GM18517 (cell line): Measurements from ENCODE around the gene PCBP4.
A peak's percentile ranks its signal among the peaks of the same experiment; 100 is the strongest.

Source experiments
- ATAC-seq: cut with Tn5 transposase; IDR thresholded peaks from one replicate; pipeline ENCODE4 v1.9.1; 2021; ENCODE audit warnings: mild to moderate bottlenecking, moderate library complexity; ENCODE audit not compliant: unreplicated experiment

PCBP4 gene

DNA sequence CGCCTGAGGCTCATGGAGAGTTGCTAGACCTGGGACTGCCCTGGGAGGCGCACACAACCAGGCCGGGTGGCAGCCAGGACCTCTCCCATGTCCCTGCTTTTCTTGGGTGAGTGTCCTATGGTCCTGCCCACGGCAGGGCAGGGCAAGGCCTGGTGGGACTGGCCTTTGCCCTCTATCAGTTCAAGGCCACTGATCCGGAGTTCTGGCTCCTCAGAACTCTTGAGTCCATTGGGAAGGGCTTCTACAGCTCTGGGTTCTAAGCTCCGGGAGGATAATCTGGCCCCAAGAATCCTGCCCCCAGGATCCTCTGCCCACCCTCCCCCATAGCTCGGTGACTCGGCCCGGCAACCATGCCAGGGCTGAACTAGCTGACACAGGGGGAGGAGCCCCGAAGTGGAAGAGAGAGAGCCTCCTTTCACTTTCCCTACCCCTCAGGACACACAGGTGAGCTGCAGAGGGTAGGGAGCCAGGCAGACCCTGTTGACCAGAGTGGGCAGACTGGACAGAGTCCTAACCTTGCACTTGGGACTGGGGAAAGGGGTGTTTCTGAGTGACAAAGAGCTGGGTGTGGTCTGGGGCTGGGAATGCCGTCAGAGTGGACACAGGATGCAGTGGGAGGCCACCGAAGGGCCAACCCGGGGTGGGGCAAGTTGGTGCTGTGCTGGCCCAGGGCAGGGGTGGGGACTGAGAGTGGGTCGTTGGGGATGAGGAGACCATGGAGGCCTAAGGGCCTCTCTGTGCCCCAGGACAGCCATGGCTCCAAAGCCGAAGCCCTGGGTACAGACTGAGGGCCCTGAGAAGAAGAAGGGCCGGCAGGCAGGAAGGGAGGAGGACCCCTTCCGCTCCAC lies 24.4 kb downstream of the PCBP4 start:
- ATAC-seq, result no peak

DNA sequence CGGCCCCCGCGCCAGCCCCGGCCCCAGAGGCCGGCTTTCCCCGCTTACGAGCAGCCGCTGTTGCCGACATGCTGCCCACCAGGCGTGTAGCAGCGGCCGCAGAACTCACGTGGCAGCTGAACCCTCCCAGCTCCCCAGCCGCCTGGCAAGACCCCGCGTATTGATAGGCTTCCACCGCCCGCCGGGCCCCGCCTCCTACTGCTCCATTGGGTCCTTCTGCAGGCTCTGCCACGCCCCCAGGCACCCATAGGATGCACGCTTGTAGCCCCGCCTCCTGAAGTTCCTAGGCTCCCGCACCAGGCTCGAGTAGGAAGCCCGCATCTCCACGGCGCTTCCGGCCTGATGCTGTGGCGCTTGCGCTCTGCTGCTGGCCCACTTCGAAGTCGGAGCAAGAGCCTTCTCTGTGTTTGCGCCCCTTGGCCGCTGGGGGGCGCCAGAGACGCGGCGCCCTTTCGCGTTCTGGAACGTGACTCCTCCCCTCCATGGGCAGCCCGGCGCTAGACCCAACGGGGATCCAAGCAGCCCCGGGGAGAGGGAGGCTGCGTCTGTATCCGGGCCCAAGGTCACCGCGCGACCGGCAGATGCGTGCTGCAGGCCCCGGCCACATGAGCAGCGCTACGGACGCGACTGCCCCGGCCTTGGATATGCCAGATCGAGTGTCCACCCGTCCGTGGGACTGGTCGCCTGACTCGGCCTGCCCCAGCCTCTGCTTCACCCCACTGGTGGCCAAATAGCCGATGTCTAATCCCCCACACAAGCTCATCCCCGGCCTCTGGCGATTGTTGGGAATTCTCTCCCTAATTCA lies 25.3 kb downstream of the PCBP4 start, which contains the start of the genes PARP3 and RRP9:
Gene PARP3, plus strand, starts transcription at position 566 of the 805 bp plus-strand sequence. CDS start 993 bp downstream, outside the sequence.
Gene RRP9, minus strand, starts transcription at position 107 of the 805 bp plus-strand sequence. Its CDS starts 37 bp downstream, at position 70.
- peak; percentile 90 for ATAC-seq

DNA sequence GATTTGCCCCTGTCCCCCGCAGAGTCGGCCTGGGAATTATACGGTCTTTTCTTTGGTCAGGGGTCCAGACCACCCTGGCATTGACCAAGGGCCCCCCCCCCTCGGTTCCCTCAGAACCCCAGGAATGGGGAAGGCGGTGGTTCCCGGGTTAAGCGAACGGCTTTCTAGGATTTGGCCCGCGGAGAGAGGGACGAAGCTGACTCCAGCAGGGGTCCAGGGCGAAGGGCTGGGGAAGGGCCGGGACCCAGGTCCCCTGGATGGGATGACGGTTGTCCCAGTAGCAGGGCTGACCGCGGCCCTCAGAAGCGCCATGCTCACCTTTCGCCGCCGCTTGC lies 25.8 kb downstream of the PCBP4 start:
- peak; percentile 14 for ATAC-seq

DNA sequence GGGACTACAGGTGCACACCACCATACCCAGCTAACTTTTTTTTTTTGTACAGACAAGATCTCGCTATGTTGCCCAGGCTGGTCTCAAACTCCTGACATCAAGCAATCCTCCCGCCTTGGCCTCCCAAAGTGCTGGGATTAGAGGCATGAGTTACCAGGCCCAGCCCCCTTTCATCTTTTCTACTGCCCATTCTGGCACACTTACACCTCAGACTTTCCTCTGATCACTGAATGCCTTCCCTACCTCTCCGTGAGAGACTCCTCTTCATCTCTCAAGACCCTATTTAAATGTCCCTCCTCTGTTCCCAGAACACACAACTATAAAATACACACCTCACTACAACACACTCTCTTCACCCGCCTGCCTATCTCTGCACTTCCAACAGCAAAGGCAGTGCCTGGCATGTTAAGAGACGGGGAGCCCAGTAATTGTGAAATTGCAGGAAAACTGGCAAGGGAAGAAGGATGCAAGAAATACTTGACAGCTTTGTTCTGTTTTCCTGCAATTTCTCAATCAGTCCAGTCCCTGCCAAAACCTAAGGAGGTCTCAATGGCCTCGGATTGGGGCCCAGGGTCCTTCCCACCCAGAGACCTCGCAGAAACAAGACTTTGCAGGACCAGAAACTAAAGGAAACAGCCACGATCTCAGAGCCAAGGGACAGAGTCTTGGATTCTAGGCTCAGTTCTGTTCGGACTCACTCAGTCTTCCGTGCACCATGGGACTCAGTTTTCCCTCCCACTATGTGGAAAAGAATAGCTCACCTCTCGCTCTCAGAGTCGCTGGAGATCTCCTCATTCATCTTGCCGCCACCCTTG lies 26.4 kb downstream of the PCBP4 start:
- no peak for ATAC-seq

DNA sequence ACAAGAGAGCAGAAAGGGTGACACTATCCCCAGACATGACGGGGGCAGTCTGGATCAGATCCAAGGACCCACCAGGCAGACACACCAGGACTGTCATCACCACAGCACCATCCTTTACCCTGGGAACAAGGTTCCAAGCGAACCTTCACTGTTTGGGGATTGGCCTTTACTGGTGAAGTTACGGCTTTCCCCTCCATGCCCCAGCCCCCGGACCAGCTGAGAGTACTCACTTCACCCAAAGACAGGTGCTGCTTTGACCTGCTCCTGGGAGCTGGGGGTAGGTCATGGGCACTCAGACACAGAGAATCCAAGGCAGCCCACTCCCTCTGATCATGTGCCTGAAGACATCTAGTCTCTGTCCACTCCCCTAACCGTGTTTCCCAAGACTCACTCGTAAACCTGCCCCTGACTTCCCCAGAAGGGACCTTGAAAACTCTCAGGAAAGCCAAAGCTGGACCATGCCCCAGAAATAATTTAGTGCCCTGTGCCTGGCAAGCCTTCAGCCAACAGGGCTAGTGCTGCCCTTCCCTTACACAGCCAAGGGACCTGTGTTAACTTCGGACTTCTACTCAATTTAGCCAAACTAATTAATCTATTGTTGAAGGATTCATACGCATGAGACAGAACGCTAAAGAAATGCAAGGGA lies 28.4 kb downstream of the PCBP4 start:
- ATAC-seq, result no peak

DNA sequence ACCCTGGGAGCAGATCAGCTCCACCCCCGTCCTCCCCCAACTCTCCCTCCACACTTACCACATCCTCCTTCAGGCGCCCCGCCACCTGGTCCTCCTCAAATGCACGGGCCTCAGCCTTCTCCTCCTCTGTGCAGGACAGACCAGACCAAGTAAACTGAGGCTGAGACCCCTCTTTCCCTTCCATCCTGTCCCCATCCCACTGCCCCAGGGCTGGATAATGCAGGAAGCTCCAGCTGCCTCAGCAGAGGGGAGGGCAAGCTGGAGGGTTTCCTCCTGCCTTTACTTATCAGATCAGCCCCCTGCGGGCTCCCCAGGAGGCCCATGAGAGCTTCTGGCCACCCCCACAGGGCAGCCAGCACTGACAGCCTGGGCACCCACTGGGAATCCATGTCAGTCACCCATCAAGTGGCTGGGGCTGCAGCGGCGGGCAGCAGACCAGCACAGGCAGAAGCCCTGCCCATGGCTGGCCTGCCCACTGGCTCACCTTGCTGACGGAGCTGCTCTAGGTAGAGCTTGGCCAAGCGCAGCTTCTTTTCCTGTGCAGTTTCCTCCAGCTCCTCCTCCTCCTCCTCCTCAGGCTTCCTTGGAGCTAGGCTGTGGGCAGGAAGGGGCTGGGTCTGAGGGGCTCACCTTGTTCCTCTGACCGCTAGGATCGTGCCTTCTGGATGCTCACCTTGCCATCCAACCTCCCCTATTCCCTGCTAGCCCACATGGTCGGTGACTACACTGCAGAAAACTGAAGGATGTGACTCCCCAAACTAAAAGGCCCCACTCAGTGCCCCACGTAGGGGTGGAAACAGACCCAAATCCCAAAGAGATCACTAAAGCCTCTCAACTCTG lies 29.4 kb downstream of the PCBP4 start:
- no peak for ATAC-seq

DNA sequence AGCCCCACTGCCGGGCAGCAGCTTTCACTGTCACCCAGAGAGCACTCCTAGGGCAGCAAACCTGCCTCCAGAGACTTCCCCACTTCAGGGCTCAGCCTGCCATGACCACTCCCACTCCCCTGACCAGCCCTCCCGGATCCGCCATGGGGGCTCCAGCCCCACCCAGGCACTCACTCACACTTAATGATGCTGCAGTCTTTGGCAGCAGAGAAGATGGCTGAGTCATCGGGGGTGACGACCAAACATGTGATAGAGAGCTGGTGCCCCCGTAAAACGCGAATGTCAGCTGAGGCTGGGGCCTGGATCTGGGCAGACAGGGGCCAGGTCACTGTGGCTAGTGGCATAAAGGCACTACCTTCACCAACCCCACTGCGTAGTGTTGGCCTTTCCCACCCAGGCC lies 30.2 kb downstream of the PCBP4 start:
- ATAC-seq, result no peak

DNA sequence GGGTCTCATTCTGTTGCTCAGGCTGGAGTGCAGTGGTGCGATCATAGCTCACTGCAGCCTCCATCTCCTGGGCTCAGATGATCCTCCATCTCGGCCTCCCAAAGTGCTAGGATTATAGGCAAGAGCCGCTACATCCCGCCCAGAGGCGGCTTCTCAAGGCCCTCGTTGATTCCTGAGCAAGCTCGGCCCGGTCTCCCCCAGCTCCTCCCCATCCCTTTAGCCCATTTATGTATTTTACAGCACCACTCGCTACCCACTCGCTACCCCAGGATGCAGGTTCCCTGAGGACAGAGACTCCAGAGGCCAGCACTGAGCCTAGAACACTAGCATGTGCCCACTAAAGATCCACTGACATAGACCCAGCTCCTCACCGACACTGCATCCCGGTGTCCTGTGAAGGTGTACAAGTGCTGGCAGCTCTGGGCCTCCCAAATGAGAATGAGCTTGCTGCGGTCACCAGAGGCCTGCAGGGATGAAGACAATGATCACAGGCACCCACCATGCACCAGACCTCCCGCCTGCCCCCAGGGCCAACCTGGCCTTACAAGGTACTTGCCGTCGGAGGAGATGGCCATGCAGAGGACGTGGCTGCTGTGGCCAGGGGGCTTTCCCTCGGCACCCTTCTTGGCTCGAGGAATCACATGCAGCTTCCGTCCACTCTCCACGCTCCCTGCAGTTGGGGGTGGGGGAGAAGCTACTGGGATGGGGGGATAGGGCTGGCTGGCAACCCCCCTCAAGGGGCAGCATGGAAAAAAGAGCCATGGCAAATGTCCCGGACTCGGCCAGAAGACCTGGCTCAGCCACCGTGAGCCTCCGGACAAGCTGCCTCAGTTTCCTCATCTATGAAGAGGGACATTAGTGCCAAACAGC lies 31.1 kb downstream of the PCBP4 start:
- ATAC-seq, result no peak

DNA sequence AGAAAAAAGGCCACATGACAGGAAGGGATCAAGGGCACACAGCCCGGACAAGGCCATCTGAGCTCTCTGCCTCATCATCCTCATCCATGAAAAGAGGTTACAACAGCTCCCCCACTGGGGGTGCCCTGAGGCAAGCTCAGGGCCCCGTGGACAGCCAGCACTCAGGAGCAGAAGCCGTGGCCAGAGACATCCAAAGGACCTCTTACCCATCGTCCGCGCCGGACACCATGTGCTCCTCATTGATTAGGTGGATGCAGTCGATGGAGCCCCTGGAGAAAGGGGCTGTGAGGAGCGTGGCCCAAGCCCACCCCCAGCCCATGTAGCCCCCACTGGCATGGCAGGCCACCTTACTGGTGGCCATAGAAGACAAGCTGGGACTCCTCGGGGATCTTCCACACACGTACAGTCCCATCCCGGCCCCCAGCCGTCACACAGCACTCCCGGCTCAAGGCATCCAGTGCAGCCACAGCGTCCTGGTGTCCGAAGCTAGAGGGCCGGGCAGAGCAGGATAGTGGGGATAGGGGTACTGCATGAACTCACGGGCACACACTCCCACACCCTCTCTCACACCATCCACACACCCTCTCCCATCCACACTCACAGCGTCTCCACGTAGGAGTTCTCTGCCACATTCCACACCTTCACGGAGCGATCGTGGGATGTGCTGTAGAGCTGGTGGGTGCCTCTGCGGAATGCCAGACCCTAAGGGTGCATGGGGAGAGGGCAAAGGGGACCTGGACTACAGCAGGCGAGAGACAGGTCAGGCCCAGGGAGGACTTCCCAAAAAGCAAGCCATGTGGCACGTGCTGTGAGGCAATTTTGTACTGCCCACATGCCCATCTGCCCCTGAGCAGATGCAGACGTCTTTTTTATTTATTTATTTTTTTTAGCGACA lies 32.0 kb downstream of the PCBP4 start:
- ATAC-seq, result no peak

DNA sequence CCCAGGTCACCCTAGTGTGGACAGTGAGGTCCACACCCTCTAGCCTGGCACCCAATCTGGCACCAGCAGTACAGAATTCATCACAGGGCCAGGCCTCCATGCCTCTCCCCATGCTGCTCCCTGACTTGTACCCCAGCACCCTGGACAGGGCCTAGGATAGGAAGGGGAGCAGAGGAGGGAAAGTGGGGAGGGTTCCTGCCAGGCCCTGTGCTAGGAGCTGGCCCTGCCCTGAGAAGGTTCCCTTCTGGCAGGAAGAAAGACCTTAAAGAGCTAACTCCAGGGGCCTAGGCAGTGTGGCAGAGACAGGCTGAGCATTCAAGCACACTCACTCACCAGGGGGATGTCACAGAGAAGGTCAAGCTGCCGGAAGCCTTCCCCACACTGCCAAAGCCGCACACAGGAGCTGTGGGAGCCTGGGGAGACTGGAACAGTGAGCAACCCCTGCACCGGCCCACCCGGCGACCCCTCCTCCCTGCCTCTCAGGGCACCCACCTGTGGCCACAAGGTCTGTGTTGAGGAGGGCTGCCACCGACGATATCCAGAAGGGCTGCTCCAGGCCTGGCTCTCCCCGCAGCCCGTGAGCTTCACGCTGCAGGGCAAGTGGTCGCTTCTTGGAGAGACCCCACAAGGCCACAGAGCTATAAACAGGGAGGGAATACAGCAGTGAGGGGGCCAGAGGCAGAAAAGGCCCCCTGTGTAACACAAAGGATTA lies 33.0 kb downstream of the PCBP4 start:
- no peak for ATAC-seq

DNA sequence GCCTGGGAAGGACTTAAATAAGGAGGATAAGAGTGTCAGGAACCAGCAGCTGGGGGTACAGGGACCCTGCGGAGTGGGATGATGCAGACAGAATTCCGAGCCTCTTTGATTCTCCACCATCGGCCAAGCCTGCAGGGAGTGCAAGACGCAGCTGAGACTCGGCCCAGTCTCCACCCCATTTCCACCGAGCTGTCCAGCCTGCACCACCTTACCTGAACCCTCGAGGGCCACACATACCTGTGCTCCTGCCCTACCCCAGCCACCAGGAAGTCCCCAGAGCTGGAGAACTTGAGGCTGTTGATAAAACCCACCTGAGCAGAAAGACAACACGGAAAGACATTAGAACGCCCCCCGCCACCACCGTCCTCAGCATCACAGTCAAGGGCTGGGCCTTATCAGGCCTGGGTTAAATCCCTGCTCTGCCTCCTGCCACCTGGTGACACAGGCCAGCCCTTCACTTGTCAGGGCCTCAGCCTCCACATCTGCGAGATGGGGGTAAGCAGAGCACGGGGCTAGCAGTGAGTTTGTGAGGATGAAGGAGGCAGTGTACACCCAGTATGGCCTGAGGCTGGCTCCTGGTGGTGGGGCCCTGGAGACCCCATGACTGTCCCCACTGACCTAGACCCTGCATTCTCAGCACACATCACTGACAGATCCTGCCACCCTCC lies 33.6 kb downstream of the PCBP4 start:
- no peak for ATAC-seq

DNA sequence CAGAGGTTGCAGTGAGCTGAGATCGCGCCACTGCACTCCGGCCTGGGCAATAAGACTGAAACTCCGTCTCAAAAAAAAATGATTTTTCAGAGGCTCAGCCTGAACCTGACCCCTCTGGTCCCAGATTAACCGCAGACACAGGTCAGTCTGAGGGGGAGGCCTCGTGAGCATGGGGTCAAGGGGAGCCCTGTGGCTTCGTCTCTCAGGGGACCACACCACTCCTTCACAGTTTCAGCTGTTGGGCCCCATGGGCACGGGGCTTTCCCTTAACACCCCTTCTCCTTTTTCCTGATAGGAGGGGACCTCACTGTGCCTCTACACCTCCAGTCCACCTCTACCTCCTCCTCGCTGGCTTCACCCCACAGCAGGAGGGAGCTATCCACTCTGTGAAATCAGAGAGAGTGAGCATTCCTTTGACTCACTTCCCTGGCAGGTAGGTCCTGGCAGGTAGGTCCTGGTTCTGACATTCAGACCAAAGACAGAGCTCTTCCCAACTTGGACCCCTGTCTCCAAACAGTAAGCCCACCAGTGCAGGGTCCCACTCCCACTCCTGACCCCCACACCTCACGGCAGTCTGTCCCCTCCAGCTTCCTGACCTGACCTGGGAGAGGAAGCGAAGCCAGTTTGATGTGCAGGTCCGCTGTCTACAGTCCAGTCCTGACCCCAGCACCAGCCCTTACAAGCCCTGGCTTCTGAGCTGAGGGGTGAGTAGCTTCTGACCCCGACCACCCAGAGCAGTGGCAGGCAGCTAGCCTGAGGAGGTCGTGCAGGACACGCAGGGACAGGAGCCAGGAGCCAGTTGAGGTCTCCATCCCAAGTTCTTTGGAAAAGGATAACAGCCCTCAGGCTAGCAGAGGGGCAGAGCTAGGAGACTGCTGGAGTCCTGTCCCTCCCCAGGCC lies 34.5 kb downstream of the PCBP4 start:
- ATAC-seq, result no peak

DNA sequence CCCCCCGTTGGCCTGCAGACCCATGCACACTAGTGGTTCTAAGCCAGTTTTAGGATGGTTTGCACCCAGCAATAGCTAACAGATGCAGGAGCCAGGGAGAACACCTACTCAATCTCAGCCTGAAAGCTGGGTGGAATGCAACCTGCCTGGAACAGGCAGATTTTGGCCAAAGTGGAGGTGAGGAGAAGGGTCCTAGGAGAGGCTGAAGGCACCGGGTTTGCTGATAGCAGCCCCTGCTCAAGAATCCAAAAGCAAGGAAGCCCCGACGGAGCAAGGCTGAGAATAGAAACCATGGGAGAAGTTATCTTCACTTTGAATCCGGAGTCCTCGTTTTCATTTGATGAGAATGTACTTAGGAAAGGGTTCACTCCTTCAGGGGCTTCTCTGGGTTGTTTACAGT lies 35.5 kb downstream of the PCBP4 start:
- ATAC-seq, result no peak

DNA sequence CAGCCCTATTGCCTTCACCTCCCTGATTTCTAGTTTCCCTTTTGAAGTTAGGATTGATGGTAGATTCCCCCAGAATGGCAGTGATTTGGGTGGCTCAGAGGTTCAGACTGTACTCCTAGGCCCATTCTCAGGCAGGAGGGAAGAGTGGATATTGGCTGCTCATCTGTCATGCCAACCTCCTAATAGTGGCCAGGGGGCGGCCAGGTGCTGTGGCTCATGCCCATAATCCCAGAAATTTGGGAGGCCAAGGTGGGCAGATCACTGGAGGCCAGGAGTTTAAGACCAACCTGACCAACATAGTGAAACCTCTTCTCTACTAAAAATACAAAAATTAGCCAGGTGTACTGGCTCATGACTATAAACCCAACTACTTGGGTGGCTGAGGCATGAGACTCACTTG lies 36.8 kb downstream of the PCBP4 start:
- ATAC-seq, result no peak

DNA sequence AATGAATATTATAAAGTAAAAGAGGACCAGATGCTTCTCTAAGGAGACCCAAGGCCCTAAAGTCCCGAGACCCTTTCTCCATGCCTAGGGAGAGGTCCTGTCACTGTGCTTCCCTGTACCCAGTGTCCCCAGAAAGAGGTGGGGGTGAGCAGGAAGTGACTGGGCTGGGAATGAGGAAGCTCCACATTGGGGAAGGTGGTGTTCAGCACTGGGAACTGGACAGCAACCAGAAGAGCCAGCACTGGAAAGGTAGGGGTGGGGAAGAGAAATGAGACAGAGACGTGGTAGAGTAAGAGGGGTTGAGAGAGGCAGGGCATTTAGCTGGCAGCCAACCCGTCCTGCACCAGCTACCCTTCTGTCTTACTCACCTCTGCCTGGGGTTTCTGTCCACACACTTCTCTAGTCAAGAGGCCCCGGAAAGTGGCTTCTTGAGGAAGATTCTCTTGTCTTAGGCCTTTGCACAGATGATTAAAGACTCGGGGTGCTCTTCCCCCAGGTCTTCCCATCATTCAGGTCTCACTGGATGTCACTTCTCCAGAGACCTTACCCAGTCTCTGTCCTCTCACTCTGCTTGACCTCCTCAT lies 37.7 kb downstream of the PCBP4 start:
- ATAC-seq, result no peak
